ENCODE data around the gene PI4K2B.
A peak's percentile ranks its signal among the peaks of the same experiment; 100 is the strongest.
"Not testable (repeated sequence)": the region's sequence is repeated elsewhere in the genome, so short reads cannot be mapped to it uniquely, and the experiment has no call there.

PI4K2B gene

DNA sequence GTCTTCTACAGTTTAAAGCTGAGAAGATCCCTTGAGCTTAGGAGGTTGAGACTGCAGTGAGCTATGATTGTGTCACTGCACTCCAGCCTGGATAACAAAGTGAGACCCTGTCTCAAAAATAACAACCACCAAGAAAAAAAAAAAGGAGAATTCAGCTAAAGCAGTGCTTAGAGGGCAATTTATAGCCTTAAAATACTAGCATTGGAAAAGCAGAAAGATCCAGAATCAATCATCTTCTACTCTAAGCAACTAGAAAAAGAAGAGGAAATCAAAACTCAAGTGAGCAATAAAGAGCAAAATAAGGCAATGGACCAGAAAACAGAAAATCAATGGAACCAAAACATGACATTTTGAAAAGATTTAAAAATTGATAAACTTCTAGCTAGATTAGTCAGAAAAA is 639 bp upstream of the PI4K2B start:
- no peak for DNase-seq (ENCODE audit: low spot score)
- TF ChIP-seq, protein P1, sequence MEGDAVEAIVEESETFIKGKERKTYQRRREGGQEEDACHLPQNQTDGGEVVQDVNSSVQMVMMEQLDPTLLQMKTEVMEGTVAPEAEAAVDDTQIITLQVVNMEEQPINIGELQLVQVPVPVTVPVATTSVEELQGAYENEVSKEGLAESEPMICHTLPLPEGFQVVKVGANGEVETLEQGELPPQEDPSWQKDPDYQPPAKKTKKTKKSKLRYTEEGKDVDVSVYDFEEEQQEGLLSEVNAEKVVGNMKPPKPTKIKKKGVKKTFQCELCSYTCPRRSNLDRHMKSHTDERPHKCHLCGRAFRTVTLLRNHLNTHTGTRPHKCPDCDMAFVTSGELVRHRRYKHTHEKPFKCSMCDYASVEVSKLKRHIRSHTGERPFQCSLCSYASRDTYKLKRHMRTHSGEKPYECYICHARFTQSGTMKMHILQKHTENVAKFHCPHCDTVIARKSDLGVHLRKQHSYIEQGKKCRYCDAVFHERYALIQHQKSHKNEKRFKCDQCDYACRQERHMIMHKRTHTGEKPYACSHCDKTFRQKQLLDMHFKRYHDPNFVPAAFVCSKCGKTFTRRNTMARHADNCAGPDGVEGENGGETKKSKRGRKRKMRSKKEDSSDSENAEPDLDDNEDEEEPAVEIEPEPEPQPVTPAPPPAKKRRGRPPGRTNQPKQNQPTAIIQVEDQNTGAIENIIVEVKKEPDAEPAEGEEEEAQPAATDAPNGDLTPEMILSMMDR (IDR thresholded peaks at IDR 0.05): no peak
- Histone ChIP-seq H3K4me3 (peak overlapping the region; percentile 94), H3K27ac (peak overlapping the region in 1 of 2 donors; percentile 99)

DNA sequence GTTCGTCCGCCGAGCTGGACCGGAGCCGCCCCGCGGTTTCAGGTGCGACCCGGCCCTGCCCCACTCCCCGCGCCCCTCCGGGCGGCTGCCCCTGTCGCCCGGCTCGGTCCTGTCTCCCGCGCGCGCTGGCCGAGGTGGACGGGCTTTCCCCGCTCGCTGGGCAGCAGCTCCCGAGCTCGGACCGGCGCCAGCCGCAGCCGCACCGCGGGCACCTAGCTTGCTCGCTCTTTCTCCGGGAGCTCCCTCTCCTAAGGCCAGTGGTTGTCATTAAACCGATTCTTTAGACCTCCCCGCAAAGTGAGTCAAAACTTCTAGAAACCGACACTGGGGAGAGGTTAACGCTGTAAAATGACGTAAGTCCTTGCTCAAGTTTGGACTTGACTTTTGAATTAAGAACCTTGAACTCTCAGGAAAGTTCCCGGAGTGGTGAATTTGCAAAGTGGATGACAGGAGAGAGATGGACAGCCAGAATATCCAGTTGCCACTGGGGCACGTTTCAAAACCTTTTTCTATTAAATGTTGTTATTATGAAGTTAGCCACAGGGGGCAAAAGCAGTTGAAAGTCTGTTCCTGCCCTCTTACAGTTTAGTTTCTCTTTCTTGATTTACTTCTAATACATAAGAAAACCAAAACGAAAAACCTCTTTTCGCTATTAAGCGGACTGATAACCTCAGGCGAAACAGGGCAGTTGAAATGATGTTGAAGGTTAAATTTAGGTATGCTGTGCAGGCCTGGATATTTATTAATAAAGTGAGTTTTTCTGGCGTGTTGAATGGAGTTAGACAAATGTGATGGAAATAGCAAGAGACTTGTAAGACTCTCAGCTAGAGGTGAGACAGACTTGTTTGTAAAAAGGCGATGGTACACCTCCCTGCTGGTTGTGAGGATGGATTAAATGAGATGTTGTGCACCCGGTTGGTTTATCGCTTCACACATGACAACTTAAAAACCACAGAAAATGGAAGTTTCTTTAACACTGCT is 847 bp downstream of the PI4K2B start:
- DNase-seq (ENCODE audit: low spot score): peak; percentile 79
- Histone ChIP-seq H3K27ac (peak overlapping the region; percentile 96 to 99), H3K4me3 (peak overlapping the region; percentile 94)
- TF ChIP-seq, protein P1 (IDR thresholded peaks at IDR 0.05): no peak

DNA sequence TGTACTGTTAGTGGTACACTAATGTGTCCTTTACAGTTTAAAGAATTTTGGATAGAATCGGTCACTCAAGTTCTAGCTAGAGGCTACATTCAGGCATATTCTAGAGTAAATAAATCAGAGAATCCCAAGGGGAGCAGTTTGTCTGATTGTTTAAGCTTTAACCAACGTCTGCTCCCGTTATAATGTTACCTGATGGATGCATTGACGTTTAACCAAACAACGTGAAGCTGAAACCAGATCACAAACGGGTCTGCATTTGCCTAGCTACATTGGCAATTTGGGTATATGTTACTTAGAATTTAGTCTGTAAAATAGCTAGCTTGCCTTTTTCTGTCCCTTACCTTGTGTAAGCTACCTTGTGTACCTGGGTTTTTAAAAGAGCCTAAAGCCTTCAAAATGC is 1.6 kb downstream of the PI4K2B start:
- DNase-seq (ENCODE audit: low spot score): no peak
- TF ChIP-seq, protein P1 (IDR thresholded peaks at IDR 0.05): no peak
- peak overlapping the region; percentile 94 for H3K4me3 ChIP-seq
- H3K27ac ChIP-seq: no peak overlapping the region

DNA sequence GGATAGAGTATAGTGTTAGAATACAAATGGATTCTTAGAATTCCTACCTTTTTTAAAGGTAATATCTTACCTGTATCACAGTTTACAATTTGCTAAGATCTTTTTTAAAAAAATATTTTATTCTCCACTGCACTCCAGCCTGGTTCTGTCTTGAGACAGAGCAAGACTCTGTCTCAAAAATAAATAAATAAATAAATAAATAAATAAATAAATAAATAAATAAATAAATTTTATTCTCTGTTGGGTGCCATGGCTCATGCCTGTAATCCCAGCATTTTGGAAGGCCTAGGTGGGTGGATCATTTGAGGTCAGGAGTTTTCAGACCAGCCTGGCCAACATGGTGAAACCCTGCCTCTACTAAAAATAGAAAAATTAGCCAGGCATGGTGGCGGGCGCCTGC is 2.2 kb downstream of the PI4K2B start:
- not testable (repeated sequence) for H3K4me3 ChIP-seq; DNase-seq (ENCODE audit: low spot score); H3K27ac ChIP-seq

DNA sequence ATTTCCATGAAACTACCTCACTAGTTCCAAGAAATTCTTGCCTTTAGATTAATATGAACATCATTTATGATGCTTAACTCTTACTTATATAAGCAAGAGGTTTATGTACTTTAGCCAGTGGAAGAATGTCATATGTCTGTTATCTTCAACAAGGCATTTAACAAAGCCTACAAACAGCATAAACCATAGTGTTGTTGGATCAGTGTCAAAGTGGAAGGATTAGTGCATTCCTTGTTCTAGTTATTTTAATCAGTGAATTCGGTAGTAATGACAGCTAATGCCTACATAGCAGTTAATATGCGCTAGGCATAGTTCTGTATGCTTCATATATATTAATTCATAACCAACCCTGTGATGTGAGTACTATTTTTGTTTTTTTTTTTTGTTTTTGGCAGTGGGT is 3.1 kb downstream of the PI4K2B start:
- Histone ChIP-seq H3K27ac (no peak overlapping the region), H3K4me3 (no peak overlapping the region)
- TF ChIP-seq, protein P1 (IDR thresholded peaks at IDR 0.05): no peak
- no peak for DNase-seq (ENCODE audit: low spot score)

DNA sequence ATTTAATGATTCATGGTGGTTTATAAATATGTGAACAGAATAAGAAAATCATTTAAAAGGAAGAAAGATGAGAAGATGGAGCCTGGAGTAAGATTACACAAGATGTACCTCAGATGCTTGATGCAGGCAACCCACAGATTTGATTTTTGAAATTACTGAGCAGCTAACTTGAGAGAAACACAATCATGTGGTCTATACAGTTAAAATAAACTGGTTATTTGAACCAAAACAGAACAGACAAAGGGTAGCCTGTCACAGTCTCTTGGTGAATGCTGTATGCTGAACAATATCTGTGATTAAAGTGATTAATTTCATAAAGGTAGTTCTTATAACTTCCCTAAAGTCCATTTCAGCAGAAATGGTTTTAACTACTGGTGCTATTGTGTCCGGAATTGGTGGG is 4.2 kb downstream of the PI4K2B start:
- H3K4me3 ChIP-seq: no peak overlapping the region
- TF ChIP-seq, protein P1 (IDR thresholded peaks at IDR 0.05): no peak
- DNase-seq (ENCODE audit: low spot score): no peak
- no peak overlapping the region for H3K27ac ChIP-seq

DNA sequence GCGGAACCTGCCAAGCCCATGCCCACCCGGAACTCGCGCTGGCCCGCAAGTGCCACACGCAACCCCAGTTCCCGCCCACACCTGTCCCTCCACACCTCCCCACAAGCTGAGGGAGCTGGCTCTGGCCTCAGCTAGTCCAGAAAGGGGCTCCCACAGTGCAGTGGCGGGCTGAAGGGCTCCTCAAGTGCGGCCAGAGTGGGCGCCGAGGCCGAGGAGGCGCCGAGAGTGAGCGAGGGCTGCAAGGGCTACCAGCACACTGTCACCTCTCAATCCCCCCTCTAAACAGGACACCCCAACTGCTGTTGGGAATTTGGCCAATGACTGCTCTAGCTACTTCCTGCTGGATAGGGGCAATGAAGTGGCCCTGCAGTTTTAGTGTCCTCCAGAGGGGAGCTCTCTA is 5.7 kb downstream of the PI4K2B start:
- H3K4me3 ChIP-seq; H3K27ac ChIP-seq; DNase-seq (ENCODE audit: low spot score): not testable (repeated sequence)

DNA sequence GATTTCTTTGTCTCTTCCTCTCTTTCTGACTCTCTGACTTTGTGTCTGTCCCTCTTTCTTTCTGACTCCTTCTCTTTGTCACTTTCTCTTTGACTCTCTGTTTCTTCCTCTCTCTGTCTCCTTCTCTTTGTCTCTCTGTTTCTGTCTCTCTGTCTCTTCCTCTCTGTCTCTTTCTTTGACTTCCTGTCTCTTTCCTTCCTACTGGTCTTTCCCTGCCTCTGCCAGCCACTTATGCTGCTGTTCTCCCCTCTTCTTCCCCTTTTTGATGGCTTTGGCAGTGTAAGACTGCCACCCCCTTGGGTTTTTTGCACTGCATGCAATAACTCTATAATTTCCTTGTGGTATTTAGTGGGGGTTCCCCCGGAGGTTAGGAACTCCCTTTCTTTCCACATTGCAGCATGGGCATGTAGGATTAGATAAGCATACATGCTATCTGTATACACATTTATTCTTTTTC is 6.9 kb downstream of the PI4K2B start:
- DNase-seq (ENCODE audit: low spot score); H3K27ac ChIP-seq; H3K4me3 ChIP-seq: not testable (repeated sequence)

DNA sequence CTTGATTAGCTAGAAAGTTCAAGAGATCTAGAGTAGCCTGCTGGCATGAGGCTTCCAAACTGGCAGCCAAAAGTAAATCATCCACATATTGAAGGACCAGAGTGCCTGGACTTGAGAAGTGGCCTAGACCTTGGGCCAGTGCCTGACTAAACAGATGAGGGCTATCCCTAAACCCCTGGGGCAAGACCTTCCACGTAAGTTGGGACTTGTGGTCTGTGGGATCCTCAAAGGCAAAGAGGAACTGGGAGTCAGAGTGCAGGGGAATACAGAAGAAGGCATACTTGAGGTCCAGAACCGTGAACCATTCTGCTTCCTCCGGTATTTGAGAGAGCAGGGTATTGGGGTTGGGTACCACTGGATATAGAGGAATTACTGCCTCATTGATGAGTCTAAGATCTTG is 8.4 kb downstream of the PI4K2B start:
- H3K27ac ChIP-seq; H3K4me3 ChIP-seq; DNase-seq (ENCODE audit: low spot score): not testable (repeated sequence)
